IMR-90 (cell line): ENCODE results near the gene VGF. TPM values are rescaled to one million over a fixed set of nuclear protein-coding genes. Genes with fewer than 3 reads are reported as not detected.

Source experiments
- ATAC-seq: fragments of 200-7000 bp; cut with Tn5 transposase; 2 replicates; pipeline ENCODE4 v1.9.1; 2020; ENCODE audit warnings: low read depth, mild to moderate bottlenecking, moderate library complexity
- BruUV-seq: library from RNA; stranded (reverse); fragments of 400-500 nt; replicated peaks from 2 replicates; lab custom pipeline; 2021; lab: Mats Ljungman, UMichigan
- CTCF ChIA-PET: fragments of 300-600 bp; formaldehyde crosslinking; extraction: SDS; loops from one replicate; lab custom pipeline; 2021; ENCODE audit warnings: antibody characterized with exemption; lab: Yijun Ruan, JAX
- POLR2A ChIA-PET: fragments of 300-600 bp; sonication (Branson Sonifier 250); formaldehyde crosslinking; loops from one replicate; lab custom pipeline; 2022; ENCODE audit warnings: antibody characterized with exemption; ENCODE audit not compliant: unreplicated experiment; lab: Charles Lee
- DNase-seq: peaks from one replicate; pipeline ENCODE4 v3.0.0; 2013
- H2AFZ ChIP-seq: replicated peaks from 2 replicates; pipeline ENCODE3; 2013; ENCODE audit warnings: low read length, mild to moderate bottlenecking; ENCODE audit not compliant: poor library complexity
- H2AK5ac ChIP-seq: 2 replicates; pipeline ENCODE4 v1.6.1; 2013; ENCODE audit warnings: low read depth, low read length, inconsistent platforms
- H2AK9ac ChIP-seq: replicated peaks from 2 replicates; pipeline ENCODE3; 2013; ENCODE audit warnings: mild to moderate bottlenecking, low read depth, low read length, moderate library complexity; ENCODE audit not compliant: poor library complexity
- H2BK120ac ChIP-seq: 2 replicates; pipeline ENCODE4 v1.6.1; 2013; ENCODE audit warnings: low read depth, low read length, inconsistent platforms
- H2BK15ac ChIP-seq: 3 replicates; pipeline ENCODE4 v1.6.1; 2013; ENCODE audit warnings: low read depth, low read length, inconsistent platforms
- H2BK20ac ChIP-seq: 2 replicates; pipeline ENCODE4 v1.6.1; 2013; ENCODE audit warnings: low read depth, mild to moderate bottlenecking, inconsistent platforms, low read length, moderate library complexity
- H2BK5ac ChIP-seq: 2 replicates; pipeline ENCODE4 v1.6.1; 2013; ENCODE audit warnings: mild to moderate bottlenecking, low read depth, low read length, inconsistent platforms; ENCODE audit not compliant: poor library complexity, severe bottlenecking
- H3K14ac ChIP-seq: replicated peaks from 2 replicates; pipeline ENCODE4 v1.6.1; 2013; ENCODE audit warnings: low read depth, low read length, inconsistent platforms
- H3K18ac ChIP-seq: 2 replicates; pipeline ENCODE4 v1.6.1; 2013; ENCODE audit warnings: low read depth, low read length, control low read depth
- H3K23ac ChIP-seq: 2 replicates; pipeline ENCODE4 v1.6.1; 2013; ENCODE audit warnings: low read depth, low read length, inconsistent platforms
- H3K27ac ChIP-seq: 2 replicates; pipeline ENCODE4 v1.5.1; 2013; ENCODE audit warnings: mild to moderate bottlenecking, control low read depth, low read length; ENCODE audit not compliant: insufficient read depth
- H3K27me3 ChIP-seq: 2 replicates; pipeline ENCODE4 v1.6.1; 2013; ENCODE audit warnings: low read length; ENCODE audit not compliant: control insufficient read depth, insufficient read depth
- H3K36me3 ChIP-seq: 2 replicates; pipeline ENCODE4 v1.6.1; 2013; ENCODE audit warnings: low read length, mixed read lengths; ENCODE audit not compliant: control insufficient read depth, insufficient read depth
- H3K4ac ChIP-seq: 2 replicates; pipeline ENCODE4 v1.6.1; 2013; ENCODE audit warnings: low read depth, low read length, inconsistent platforms
- H3K4me1 ChIP-seq: 2 replicates; pipeline ENCODE4 v1.6.1; 2013; ENCODE audit warnings: low read length, mixed read lengths; ENCODE audit not compliant: control insufficient read depth, insufficient read depth
- H3K4me2 ChIP-seq: 2 replicates; pipeline ENCODE4 v1.6.1; 2013; ENCODE audit warnings: low read depth, mild to moderate bottlenecking, control low read depth, low read length, moderate library complexity
- H3K4me3 ChIP-seq: 2 replicates; pipeline ENCODE4 v1.5.1; 2013; ENCODE audit warnings: low read depth, mild to moderate bottlenecking, control low read depth, low read length, moderate library complexity; ENCODE audit not compliant: insufficient read depth
- H3K56ac ChIP-seq: 2 replicates; pipeline ENCODE4 v1.6.1; 2013; ENCODE audit warnings: low read length, inconsistent platforms; ENCODE audit not compliant: insufficient read depth; ENCODE audit errors: extremely low read depth
- H3K79me1 ChIP-seq, 2 experiments: 2 replicates each; pipeline ENCODE4 v1.6.1; 2013; ENCODE audit warnings: low read length in 2 of 2, inconsistent platforms in 1 of 2, low read depth in 1 of 2
- H3K9ac ChIP-seq: 2 replicates; pipeline ENCODE4 v1.6.1; 2013; ENCODE audit warnings: low read depth, low read length, control low read depth
- H3K9me1 ChIP-seq: 2 replicates; pipeline ENCODE4 v1.6.1; 2013; ENCODE audit warnings: low read length, inconsistent platforms; ENCODE audit not compliant: insufficient read depth
- H3K9me3 ChIP-seq: 2 replicates; pipeline ENCODE4 v1.6.1; 2013; ENCODE audit warnings: low read length; ENCODE audit not compliant: control insufficient read depth, insufficient read depth
- H4K20me1 ChIP-seq: 2 replicates; pipeline ENCODE4 v1.6.1; 2013; ENCODE audit warnings: low read length, inconsistent platforms; ENCODE audit not compliant: insufficient read depth
- H4K5ac ChIP-seq: 2 replicates; pipeline ENCODE4 v1.6.1; 2013; ENCODE audit warnings: mild to moderate bottlenecking, low read depth, low read length, control low read depth
- H4K8ac ChIP-seq, 2 experiments: 2 replicates each; pipeline ENCODE4 v1.6.1; 2013; ENCODE audit warnings: low read depth in 2 of 2, low read length in 2 of 2, control low read depth in 1 of 2, inconsistent platforms in 1 of 2
- H4K91ac ChIP-seq: 2 replicates; pipeline ENCODE4 v1.6.1; 2013; ENCODE audit warnings: low read depth, low read length, inconsistent platforms; ENCODE audit not compliant: insufficient read depth
- CHD1 ChIP-seq: IDR thresholded peaks from 2 replicates; pipeline ENCODE4 v1.6.1; 2012; ENCODE audit warnings: low read depth, low read length, improper control_type of control experiment
- FOS ChIP-seq: fragments of 150-350 bp; IDR thresholded peaks from 2 replicates; pipeline ENCODE4 v1.6.1; 2016; ENCODE audit warnings: low read depth, low read length
- MAZ ChIP-seq: IDR thresholded peaks from 2 replicates; pipeline ENCODE4 v1.6.1; 2012; ENCODE audit warnings: low read depth, mild to moderate bottlenecking, low read length, improper control_type of control experiment, moderate library complexity, borderline replicate concordance
- POLR2A ChIP-seq: IDR thresholded peaks from 2 replicates; pipeline ENCODE4 v1.6.1; 2012; ENCODE audit warnings: mild to moderate bottlenecking, low read depth, low read length
- SMC3 ChIP-seq: fragments of 150-350 bp; IDR thresholded peaks from 2 replicates; pipeline ENCODE4 v1.6.1; 2016; ENCODE audit warnings: low read depth, mild to moderate bottlenecking, antibody characterized with exemption, low read length, moderate library complexity
- WGBS, 2 experiments: methylation state at CpG; one replicate each; pipeline versions ENCODE4 v1.1.5 to v1.1.7; 2013; ENCODE audit warnings: missing lambda C conversion rate in 2 of 2; ENCODE audit not compliant: insufficient read length in 1 of 2; ENCODE audit errors: extremely low coverage in 2 of 2; 5-methylcytosine and 5-hydroxymethylcytosine counted together
- dilution Hi-C: fragments of 300-500 bp; cut with HindIII; formaldehyde crosslinking; loops from one replicate; pipeline ENCODE4 v1.14.3; 2018; ENCODE audit warnings: low sequenced_read_pairs; ENCODE audit not compliant: unreplicated experiment
- in situ Hi-C: fragments of 300-500 bp; cut with MboI; formaldehyde crosslinking; loops from 3 replicates; pipeline ENCODE4 v1.14.3; 2019; ENCODE audit warnings: low sequenced_read_pairs, inconsistent platforms, mixed read lengths
- intact Hi-C: fragments of 100-400 bp; cut with micrococcal nuclease; formaldehyde crosslinking; loops from 2 replicates; pipeline ENCODE4 v1.10.0; 2022
- polyA plus RNA-seq, 3 experiments: library from polyadenylated mRNA; depleted of rRNA; stranded (reverse); fragments of >200 nt; gene quantifications; 2 replicates each; pipeline ENCODE4 v1.2.3, GENCODE V29; 2012; ENCODE audit warnings: low replicate concordance in 1 of 3
- total RNA-seq: library from RNA; depleted of rRNA; stranded (reverse); fragments of >200 nt; gene quantifications from 2 replicates; pipeline ENCODE4 v1.2.3, GENCODE V29; 2012
- TF ChIP-seq, protein P1 (sequence below): conservative IDR thresholded peaks from 2 replicates; pipeline ENCODE4 v1.5.1; 2012; ENCODE audit warnings: mild to moderate bottlenecking, low read depth, low read length, improper control_type of control experiment

The VGF gene
- total and polyA plus RNA-seq, 2 of the 4 experiments (the other 2 are of a cell fraction) = 0.18 to 0.50 TPM

DNA sequence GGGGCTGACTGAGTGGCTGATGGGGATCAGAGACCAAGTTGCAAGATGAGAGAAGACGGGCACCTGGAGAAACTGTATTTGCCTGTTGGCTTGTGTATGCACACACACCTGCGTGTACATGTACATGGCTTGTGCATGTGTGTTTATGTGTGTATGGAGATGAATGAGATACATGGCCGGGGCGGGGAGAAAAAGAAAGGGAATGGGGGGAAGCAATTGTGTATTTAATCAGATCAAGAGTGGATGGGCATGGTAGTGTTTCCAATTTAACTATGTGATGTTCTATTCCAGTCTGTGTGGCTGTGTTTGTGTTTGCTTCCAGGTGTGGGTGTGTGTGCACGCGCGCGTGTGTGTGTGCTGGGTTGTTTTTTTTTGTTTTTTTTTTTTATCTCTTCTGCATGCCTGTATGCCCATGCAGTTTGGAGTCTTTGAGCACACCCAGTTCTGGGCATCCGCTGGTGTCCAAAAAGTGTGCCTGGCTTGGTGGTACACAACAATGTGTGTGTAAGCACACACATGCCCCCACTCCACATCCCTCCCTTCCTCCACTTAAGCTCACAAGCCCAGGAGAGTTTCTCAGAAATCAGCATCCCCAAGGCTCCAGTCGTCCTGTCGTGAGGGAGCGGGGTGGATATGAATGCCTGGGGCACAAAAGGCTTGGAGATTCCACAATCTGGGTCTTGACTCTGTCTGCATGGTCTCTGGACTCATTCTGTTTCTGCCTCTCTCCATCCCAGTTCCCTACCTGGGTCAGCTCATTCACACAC, 2.5 kb upstream of the VGF start:
- DNase-seq = no peak
- Histone ChIP-seq H4K8ac (no peak overlapping the region), H3K4ac (no peak overlapping the region; the same call in 1 of the 2 replicates), H3K4me1 (peaks cover 22% of the 10 kb centered on the region), H2AK5ac (no peak overlapping the region), H3K9me1 (peaks cover 14% of the 10 kb centered on the region), H2AFZ (no peak overlapping the region), H3K27ac (no peak overlapping the region), H3K79me1 (peaks cover 0 to 3% of the 10 kb centered on the region in 2 experiments; a peak in 1 of 4 replicates), H3K4me3 (no peak overlapping the region), H3K9me3 (no peaks in the 10 kb centered on the region), H4K20me1 (peaks cover 14% of the 10 kb centered on the region; the same call in 1 of the 2 replicates), H3K36me3 (no peaks in the 10 kb centered on the region), H4K91ac (no peak overlapping the region), H3K14ac (no peak overlapping the region), H2BK20ac (no peak overlapping the region; the same call in 1 of the 2 replicates), H3K9ac (no peak overlapping the region), H2AK9ac (no peak overlapping the region), H3K27me3 (peaks cover 54% of the 10 kb centered on the region), H3K56ac (no peak overlapping the region), H4K5ac (no peak overlapping the region), H3K4me2 (peak overlapping the region; percentile 35; the same call in 1 of the 2 replicates), H3K23ac (0 out of 2 replicates have a peak overlapping the region, but pooled peaks have one; percentile 36), H2BK120ac (no peak overlapping the region), H2BK5ac (no peak overlapping the region), H3K18ac (no peak overlapping the region), H2BK15ac (no peak overlapping the region)
- POLR2A ChIA-PET = no interaction called here
- TF ChIP-seq, protein P1, sequence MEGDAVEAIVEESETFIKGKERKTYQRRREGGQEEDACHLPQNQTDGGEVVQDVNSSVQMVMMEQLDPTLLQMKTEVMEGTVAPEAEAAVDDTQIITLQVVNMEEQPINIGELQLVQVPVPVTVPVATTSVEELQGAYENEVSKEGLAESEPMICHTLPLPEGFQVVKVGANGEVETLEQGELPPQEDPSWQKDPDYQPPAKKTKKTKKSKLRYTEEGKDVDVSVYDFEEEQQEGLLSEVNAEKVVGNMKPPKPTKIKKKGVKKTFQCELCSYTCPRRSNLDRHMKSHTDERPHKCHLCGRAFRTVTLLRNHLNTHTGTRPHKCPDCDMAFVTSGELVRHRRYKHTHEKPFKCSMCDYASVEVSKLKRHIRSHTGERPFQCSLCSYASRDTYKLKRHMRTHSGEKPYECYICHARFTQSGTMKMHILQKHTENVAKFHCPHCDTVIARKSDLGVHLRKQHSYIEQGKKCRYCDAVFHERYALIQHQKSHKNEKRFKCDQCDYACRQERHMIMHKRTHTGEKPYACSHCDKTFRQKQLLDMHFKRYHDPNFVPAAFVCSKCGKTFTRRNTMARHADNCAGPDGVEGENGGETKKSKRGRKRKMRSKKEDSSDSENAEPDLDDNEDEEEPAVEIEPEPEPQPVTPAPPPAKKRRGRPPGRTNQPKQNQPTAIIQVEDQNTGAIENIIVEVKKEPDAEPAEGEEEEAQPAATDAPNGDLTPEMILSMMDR = no peak
- TF ChIP-seq CHD1 = no peak
- no peak for TF ChIP-seq MAZ
- TF ChIP-seq FOS = no peak
- TF ChIP-seq POLR2A = no peak
- no peak for TF ChIP-seq SMC3
- ATAC-seq = no peak
- WGBS, 2 experiments = 0% methylated on average over 2 of the region's 12 CpGs; no CpG with 5 or more reads in 1 of the 2 experiments
- CTCF ChIA-PET = interaction anchor here (1.0 kb wide), 1 partner anchor 24 kb away, joined by 8 read pairs; no protein-coding TSS in a partner anchor
- in situ Hi-C loops = no loop called here
- intact Hi-C loops = no loop called here
- no TSS peak for BruUV-seq
- dilution Hi-C loops = no loop called here
